ENCODE measurements around the gene RILPL1.
"Not testable (repeated sequence)": the region's sequence is repeated elsewhere in the genome, so short reads cannot be mapped to it uniquely, and the experiment has no call there.

The RILPL1 gene

GRCh38 chr12:123533672-123534643 is at the start of gene RILPL1:
TSS of gene RILPL1 (minus strand) at chr12:123533719. CDS start at chr12:123533482, 237 bp downstream.
- H3K36me3 Mint-ChIP-seq = no peaks in the 10 kb centered on the region
- peak within 1 kb of the TSS; percentile 80 for H3K27ac Mint-ChIP-seq
- H3K4me3 Mint-ChIP-seq = peak within 1 kb of the TSS; percentile 77 to 80
- ATAC-seq (replicated peaks) (peak; percentile 56 to 68), DNase-seq (peak; percentile 31)
- H3K4me1 Mint-ChIP-seq = peaks cover 16 to 23% of the 10 kb centered on the region in 2 donors
- peaks cover 14 to 15% of the 10 kb centered on the region in 2 donors for H3K27me3 Mint-ChIP-seq
- no peaks in the 10 kb centered on the region for H3K9me3 Mint-ChIP-seq

- DNase-seq (no peak), ATAC-seq (replicated peaks) (no peak)
- H3K27ac Mint-ChIP-seq = no peak overlapping the region
- no peak overlapping the region for H3K4me3 Mint-ChIP-seq
- no peaks in the 10 kb centered on the region for H3K9me3 Mint-ChIP-seq
- peaks cover 13 to 19% of the 10 kb centered on the region in 2 donors for H3K4me1 Mint-ChIP-seq
- H3K27me3 Mint-ChIP-seq = no peaks in the 10 kb centered on the region
- H3K36me3 Mint-ChIP-seq = peaks cover 0 to 1% of the 10 kb centered on the region in 2 donors
These were observed 47.3 kb upstream of the RILPL1 start for GRCh38 chr12:123580772-123581171.

- peaks cover 9 to 12% of the 10 kb centered on the region in 2 donors for H3K4me1 Mint-ChIP-seq
- H3K4me3 Mint-ChIP-seq; DNase-seq; ATAC-seq (replicated peaks); H3K27me3 Mint-ChIP-seq; H3K27ac Mint-ChIP-seq; H3K36me3 Mint-ChIP-seq; H3K9me3 Mint-ChIP-seq: not testable (repeated sequence)
These were observed 45.3 kb upstream of the RILPL1 start for GRCh38 chr12:123578829-123579228.

GRCh38 chr12:123578243-123578642 is 44.7 kb upstream of the RILPL1 start:
- peaks cover 9 to 12% of the 10 kb centered on the region in 2 donors for H3K4me1 Mint-ChIP-seq
- H3K4me3 Mint-ChIP-seq = no peak overlapping the region
- H3K27me3 Mint-ChIP-seq = no peaks in the 10 kb centered on the region
- peaks cover 0 to 1% of the 10 kb centered on the region in 2 donors for H3K36me3 Mint-ChIP-seq
- H3K27ac Mint-ChIP-seq = no peak overlapping the region
- ATAC-seq (replicated peaks) (no peak), DNase-seq (no peak)
- H3K9me3 Mint-ChIP-seq = no peaks in the 10 kb centered on the region

GRCh38 chr12:123576611-123577010 is 43.1 kb upstream of the RILPL1 start:
- Mint-ChIP-seq H3K4me3 (no peak overlapping the region), H3K36me3 (peaks cover 0 to 1% of the 10 kb centered on the region in 2 donors), H3K27ac (no peak overlapping the region), H3K9me3 (no peaks in the 10 kb centered on the region), H3K4me1 (no peaks in the 10 kb centered on the region), H3K27me3 (no peaks in the 10 kb centered on the region)
- ATAC-seq (replicated peaks) (no peak), DNase-seq (no peak)

GRCh38 chr12:123573870-123574269 is 40.4 kb upstream of the RILPL1 start:
- no peaks in the 10 kb centered on the region for H3K9me3 Mint-ChIP-seq
- DNase-seq (no peak), ATAC-seq (replicated peaks) (no peak)
- H3K4me1 Mint-ChIP-seq = no peaks in the 10 kb centered on the region
- H3K27ac Mint-ChIP-seq = no peak overlapping the region
- H3K4me3 Mint-ChIP-seq = no peak overlapping the region
- H3K27me3 Mint-ChIP-seq = peaks cover 10 to 22% of the 10 kb centered on the region in 2 donors
- H3K36me3 Mint-ChIP-seq = no peaks in the 10 kb centered on the region

GRCh38 chr12:123572391-123572790 is 38.9 kb upstream of the RILPL1 start:
- no peaks in the 10 kb centered on the region for H3K36me3 Mint-ChIP-seq
- peaks cover 12 to 25% of the 10 kb centered on the region in 2 donors for H3K27me3 Mint-ChIP-seq
- no peaks in the 10 kb centered on the region for H3K9me3 Mint-ChIP-seq
- no peak overlapping the region for H3K4me3 Mint-ChIP-seq
- H3K27ac Mint-ChIP-seq = no peak overlapping the region
- no peak for DNase-seq
- H3K4me1 Mint-ChIP-seq = no peaks in the 10 kb centered on the region
- no peak for ATAC-seq (replicated peaks)

- H3K27ac Mint-ChIP-seq = no peak overlapping the region
- H3K4me3 Mint-ChIP-seq = no peak overlapping the region
- H3K36me3 Mint-ChIP-seq = no peaks in the 10 kb centered on the region
- H3K9me3 Mint-ChIP-seq = no peaks in the 10 kb centered on the region
- peaks cover 12 to 25% of the 10 kb centered on the region in 2 donors for H3K27me3 Mint-ChIP-seq
- ATAC-seq (replicated peaks) (no peak), DNase-seq (no peak)
- H3K4me1 Mint-ChIP-seq = no peaks in the 10 kb centered on the region
These were observed 37.9 kb upstream of the RILPL1 start for GRCh38 chr12:123571343-123571813.

- no peak for DNase-seq
- Mint-ChIP-seq H3K36me3 (no peaks in the 10 kb centered on the region), H3K27me3 (peaks cover 5 to 12% of the 10 kb centered on the region in 2 donors), H3K4me1 (peaks cover 0 to 2% of the 10 kb centered on the region in 2 donors), H3K4me3 (no peak overlapping the region), H3K27ac (no peak overlapping the region), H3K9me3 (no peaks in the 10 kb centered on the region)
- ATAC-seq (replicated peaks) = no peak
These were observed 25.9 kb upstream of the RILPL1 start for GRCh38 chr12:123559468-123559867.

GRCh38 chr12:123558487-123558886 is 25.0 kb upstream of the RILPL1 start:
- H3K27me3 Mint-ChIP-seq = peaks cover 5 to 12% of the 10 kb centered on the region in 2 donors
- not testable (repeated sequence) for H3K27ac Mint-ChIP-seq; H3K9me3 Mint-ChIP-seq; H3K4me3 Mint-ChIP-seq; DNase-seq; ATAC-seq (replicated peaks); H3K36me3 Mint-ChIP-seq; H3K4me1 Mint-ChIP-seq

- H3K4me1 Mint-ChIP-seq; H3K9me3 Mint-ChIP-seq; H3K27me3 Mint-ChIP-seq; DNase-seq; H3K27ac Mint-ChIP-seq; H3K4me3 Mint-ChIP-seq; ATAC-seq (replicated peaks); H3K36me3 Mint-ChIP-seq: not testable (repeated sequence)
These were observed 21.3 kb upstream of the RILPL1 start for GRCh38 chr12:123554843-123555242.

GRCh38 chr12:123554136-123554535 is 20.6 kb upstream of the RILPL1 start:
- not testable (repeated sequence) for H3K27ac Mint-ChIP-seq; H3K36me3 Mint-ChIP-seq; H3K9me3 Mint-ChIP-seq; H3K4me1 Mint-ChIP-seq; H3K4me3 Mint-ChIP-seq; DNase-seq; ATAC-seq (replicated peaks); H3K27me3 Mint-ChIP-seq

- no peak for ATAC-seq (replicated peaks)
- no peak overlapping the region for H3K4me3 Mint-ChIP-seq
- H3K4me1 Mint-ChIP-seq = no peaks in the 10 kb centered on the region
- H3K27ac Mint-ChIP-seq = no peak overlapping the region
- H3K9me3 Mint-ChIP-seq = no peaks in the 10 kb centered on the region
- no peaks in the 10 kb centered on the region for H3K36me3 Mint-ChIP-seq
- no peak for DNase-seq
- H3K27me3 Mint-ChIP-seq = peaks cover 16 to 22% of the 10 kb centered on the region in 2 donors
These were observed 17.2 kb upstream of the RILPL1 start for GRCh38 chr12:123550700-123551099.

GRCh38 chr12:123548107-123548506 is 14.6 kb upstream of the RILPL1 start:
- Mint-ChIP-seq H3K27me3 (peaks cover 19 to 22% of the 10 kb centered on the region in 2 donors), H3K4me3 (no peak overlapping the region), H3K9me3 (no peaks in the 10 kb centered on the region), H3K27ac (no peak overlapping the region), H3K4me1 (no peaks in the 10 kb centered on the region), H3K36me3 (no peaks in the 10 kb centered on the region)
- DNase-seq (no peak), ATAC-seq (replicated peaks) (no peak)

GRCh38 chr12:123546281-123546680 is 12.8 kb upstream of the RILPL1 start:
- DNase-seq = no peak

More at GRCh38 chr12:123546281-123546680, 12.8 kb upstream of the RILPL1 start:
- Mint-ChIP-seq H3K27me3 (peaks cover 19% of the 10 kb centered on the region in 2 donors), H3K9me3 (no peaks in the 10 kb centered on the region), H3K4me3 (no peak overlapping the region), H3K36me3 (no peaks in the 10 kb centered on the region), H3K4me1 (no peaks in the 10 kb centered on the region), H3K27ac (no peak overlapping the region)
- ATAC-seq (replicated peaks) = no peak

Data from stimulated activated naive B cell treated with anti-CD40 and anti-IgM and Interleukin-4, amounts not matched to agents 10 μg/mL and 1 μg/mL and 100 μg/mL, for 72 hours (primary cell).